ENCODE data around the gene CBX2.
"Not testable (repeated sequence)": the region's sequence is repeated elsewhere in the genome, so short reads cannot be mapped to it uniquely, and the experiment has no call there.

CBX2 gene

GRCh38 chr17:79772726-79773125 lies 5.2 kb upstream of the CBX2 start:
- DNase-seq: not testable (repeated sequence)

- DNase-seq: no peak
Observed at GRCh38 chr17:79774561-79774975, 3.4 kb upstream of the CBX2 start.

GRCh38 chr17:79775632-79776031 lies 2.3 kb upstream of the CBX2 start:
- DNase-seq: no peak

- DNase-seq: no peak
Observed at GRCh38 chr17:79776376-79777119, 1.4 kb upstream of the CBX2 start.

GRCh38 chr17:79777120-79777893 lies 641 bp upstream of the CBX2 start:
- DNase-seq: no peak

- DNase-seq: peak; percentile 45
Observed at GRCh38 chr17:79778504-79779083, 646 bp downstream of the CBX2 start.

GRCh38 chr17:79779084-79779529 lies 1.2 kb downstream of the CBX2 start:
- no peak for DNase-seq

- no peak for DNase-seq
Observed at GRCh38 chr17:79779661-79780365, 1.9 kb downstream of the CBX2 start.

- no peak for DNase-seq
Observed at GRCh38 chr17:79781012-79781650, 3.2 kb downstream of the CBX2 start.

- DNase-seq: no peak
Observed at GRCh38 chr17:79781736-79782575, 4.0 kb downstream of the CBX2 start.

- no peak for DNase-seq
Observed at GRCh38 chr17:79783891-79784290, 5.9 kb downstream of the CBX2 start.

- no peak for DNase-seq
Observed at GRCh38 chr17:79784353-79785016, 6.5 kb downstream of the CBX2 start.

- no peak for DNase-seq
Observed at GRCh38 chr17:79785017-79785899, 7.3 kb downstream of the CBX2 start.

- no peak for DNase-seq
Observed at GRCh38 chr17:79785900-79786810, 8.2 kb downstream of the CBX2 start.

GRCh38 chr17:79786930-79787643 lies 9.1 kb downstream of the CBX2 start:
- DNase-seq: no peak

- DNase-seq: no peak
Observed at GRCh38 chr17:79788455-79788854, 10.5 kb downstream of the CBX2 start.

- DNase-seq: no peak
Observed at GRCh38 chr17:79788989-79789942, 11.3 kb downstream of the CBX2 start.

All from NCI-H510A treated with DMSO at 0.1 percent for 48 hours (cell line).